ENCODE data around the gene RNF31.

GRCh38 chr14:24130717-24131548, 16.4 kb upstream of the RNF31 start:
- TF ChIP-seq CTCF (conservative IDR thresholded peaks at IDR 0.05; ENCODE audit: low read length) = no peak
- TF ChIP-seq EZH2phosphoT487 (IDR thresholded peaks at IDR 0.05; ENCODE audit: borderline replicate concordance, low read depth, low read length) = no peak

All from OCI-LY7 (cell line).